IPS DF 4.7 (cell line): Measurements from ENCODE around the gene DHCR24.

Source experiments
- DNase-seq: peaks from one replicate; pipeline ENCODE4 v3.0.0-alpha.2; 2013; ENCODE audit warnings: low spot score; ENCODE audit errors: extremely low read depth

Gene DHCR24

DNA sequence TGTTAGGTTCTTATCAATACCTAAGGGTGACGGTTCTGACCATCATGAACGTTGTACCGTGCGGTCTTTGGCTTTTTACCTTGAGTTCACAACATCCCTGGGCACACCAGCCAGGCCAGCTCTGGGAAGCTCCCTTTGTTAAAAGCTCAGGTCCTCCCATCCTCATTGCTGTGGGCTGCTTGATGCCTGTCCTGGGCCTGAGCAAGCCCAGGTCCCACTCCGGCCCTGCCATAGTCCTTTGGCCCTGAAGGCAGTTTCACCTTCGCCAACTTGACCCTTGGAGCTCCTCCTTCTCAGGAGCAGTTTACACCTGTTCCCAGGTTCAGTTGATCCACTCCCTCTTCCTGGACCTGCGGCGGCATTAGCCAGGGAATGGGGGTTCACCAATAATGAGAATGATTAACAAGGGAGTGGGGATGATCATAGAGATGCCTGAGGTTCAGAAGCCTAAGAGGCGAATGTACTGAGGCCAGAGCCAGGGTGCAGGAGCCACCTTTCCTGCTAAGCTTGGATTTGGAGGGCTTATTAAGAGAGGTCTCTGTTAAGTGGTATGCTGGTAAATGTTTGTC lies 40.2 kb downstream of the DHCR24 start:
- no peak for DNase-seq

DNA sequence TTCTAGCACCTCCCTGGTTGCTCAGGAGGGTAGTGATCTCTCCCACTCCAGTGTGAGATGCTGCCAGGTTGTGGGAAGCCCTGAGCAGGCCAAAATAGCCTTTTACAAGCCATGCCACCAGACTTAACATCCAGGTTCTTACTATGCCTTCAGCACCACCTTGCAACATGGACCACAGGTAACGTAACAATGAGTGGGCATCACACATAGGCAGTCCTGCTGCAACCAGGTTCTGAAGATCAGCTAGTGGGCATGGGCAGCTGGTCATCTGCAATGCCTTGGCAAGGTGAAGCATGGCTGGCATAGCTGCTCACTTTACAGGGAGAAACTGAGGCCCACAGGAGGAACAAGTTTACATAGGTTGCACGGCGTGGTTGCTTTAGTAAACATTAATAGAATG lies 40.7 kb downstream of the DHCR24 start:
- no peak for DNase-seq

GRCh38 chr1:54845772-54846171 lies 41.2 kb downstream of the DHCR24 start:
- no peak for DNase-seq

- no peak for DNase-seq
Observed at GRCh38 chr1:54844564-54844963, 42.4 kb downstream of the DHCR24 start.

DNA sequence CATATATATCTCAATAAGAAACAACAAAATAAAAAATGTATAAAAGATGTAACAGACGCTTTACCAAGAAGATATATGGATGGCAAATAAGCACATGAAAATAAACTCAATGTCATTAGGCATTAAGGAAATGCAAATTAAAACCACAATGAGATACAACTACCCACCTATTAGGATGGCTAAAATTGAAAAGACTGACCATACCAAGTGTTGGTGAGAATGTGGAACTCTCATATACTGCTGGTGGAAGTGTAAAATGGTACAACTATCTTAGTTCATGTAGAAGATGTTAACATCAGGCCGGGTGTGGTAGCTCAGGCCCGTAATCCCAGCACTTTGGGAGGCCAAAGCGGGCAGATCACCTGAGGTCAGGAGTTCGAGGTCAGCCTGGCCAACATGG lies 43.5 kb downstream of the DHCR24 start:
- DNase-seq = no peak

DNA sequence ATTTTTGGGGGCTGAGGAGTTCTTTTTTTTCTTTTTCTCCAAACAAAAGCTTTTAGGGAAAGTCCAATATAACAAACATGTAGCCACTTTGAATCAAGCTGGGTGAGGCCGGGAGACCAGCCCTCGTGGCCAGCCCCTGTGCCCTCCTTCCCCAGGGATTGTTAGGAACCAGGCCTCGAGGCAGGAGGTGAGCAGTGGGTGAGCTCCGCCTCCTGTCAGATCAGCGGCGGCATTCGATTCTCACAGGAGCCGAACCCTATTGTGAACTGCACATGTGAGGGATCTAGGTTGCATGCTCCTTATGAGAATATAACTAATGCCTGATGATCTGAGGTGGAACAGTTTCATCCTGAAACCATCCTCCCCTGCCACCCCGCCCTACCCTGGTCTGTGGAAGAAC lies 44.0 kb downstream of the DHCR24 start:
- DNase-seq = no peak

GRCh38 chr1:54842206-54842915 lies 44.6 kb downstream of the DHCR24 start:
- no peak for DNase-seq

DNA sequence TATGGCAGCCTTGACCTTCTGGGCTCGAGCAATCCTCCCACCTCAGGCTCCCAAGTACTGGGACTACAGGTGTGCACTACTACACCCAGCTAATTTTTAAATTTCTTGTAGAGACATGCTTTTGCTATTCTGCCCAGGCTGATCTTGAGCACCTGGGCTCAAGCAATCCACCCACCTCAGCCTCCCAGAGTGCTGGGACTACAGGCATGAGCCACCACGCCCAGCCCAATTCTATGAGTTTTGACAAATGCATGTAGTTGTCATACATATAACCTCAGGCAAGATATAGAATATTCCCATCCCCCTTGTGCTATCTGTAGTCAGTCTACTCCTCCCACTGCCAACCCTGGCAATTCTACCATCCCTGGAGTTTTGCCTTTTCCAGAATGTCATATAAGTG lies 47.2 kb downstream of the DHCR24 start:
- DNase-seq = no peak

GRCh38 chr1:54838565-54839180 lies 48.3 kb downstream of the DHCR24 start:
- DNase-seq = no peak

- DNase-seq = no peak
Observed at GRCh38 chr1:54837002-54837853, 49.8 kb downstream of the DHCR24 start.

DNA sequence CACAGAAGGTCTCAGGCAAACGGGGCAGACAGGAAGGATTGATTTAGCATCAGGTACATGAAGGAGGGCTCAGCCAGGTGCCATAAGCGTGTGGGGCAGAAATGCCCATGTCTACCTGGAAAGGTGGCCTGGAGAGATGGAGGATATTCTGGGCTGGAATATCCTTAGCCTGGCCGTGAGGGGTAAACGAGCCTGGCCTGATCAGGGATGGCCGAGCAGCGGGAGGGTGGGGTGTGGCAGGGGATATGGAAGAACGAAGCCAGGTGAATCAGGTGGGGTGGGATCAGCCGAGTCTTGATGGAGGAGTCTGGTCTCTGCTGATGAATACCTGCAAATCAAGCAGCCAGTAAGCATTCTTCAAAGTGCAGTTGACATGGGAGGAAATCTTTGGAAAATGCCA lies 50.4 kb downstream of the DHCR24 start:
- no peak for DNase-seq

DNA sequence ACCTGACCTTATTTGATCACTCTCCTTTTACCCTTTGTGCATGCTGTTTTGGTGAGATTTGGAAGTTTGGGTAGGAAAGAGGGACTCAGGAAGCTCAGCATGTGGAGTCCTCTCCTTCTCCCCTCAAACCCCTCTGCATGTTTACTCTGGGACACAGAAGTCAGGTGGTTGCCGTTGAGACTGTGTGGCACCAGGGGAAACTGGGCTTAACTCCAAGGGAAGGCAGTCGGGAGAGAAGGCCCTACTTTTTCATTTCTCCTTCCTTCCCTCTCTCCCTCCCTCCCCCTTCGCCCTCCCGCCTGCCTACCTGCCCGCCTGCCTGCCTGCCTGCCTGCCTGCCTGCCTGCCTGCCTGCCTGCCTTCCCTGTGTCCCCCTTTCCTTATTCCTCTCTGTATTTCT lies 51.0 kb downstream of the DHCR24 start:
- no peak for DNase-seq

DNA sequence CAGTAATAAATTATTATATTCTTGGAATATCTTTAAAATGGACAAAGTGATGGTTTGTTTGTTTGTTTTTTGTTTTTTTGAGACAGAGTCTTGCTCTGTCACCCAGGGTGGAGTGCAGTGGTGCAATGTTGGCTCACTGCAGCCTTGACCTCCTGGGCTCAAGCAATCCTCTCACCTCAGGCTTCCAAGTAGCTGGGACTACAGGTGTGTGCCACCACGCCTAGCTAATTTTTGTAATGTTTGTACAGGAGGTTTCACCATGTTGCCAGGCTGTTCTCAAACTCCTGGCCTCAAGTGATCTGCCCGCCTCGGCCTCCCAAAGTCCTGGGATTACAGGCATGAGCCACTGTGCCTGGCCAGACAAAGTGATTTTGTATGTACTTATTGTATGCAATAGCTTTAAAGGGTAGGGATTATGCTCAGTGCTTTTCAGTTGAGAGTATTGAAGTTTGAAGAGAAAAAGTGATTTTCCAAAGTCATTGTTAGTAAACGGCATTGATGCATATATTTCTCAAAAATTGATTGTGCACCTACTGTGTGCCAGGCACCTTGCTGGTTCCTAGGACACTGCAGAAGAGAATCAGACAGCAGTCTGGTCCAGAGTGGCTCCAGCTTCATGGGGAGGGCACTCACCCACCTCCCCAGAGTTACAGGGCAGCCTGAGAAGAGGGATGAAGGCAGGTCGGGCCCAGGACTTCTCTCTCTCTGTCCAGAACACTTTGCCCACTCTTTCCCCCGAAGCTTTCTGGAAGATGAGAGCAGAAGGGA lies 51.7 kb downstream of the DHCR24 start:
- no peak for DNase-seq

- no peak for DNase-seq
Observed at GRCh38 chr1:54834007-54834541, 52.9 kb downstream of the DHCR24 start.

- no peak for DNase-seq
Observed at GRCh38 chr1:54833121-54833520, 53.9 kb downstream of the DHCR24 start.

DNA sequence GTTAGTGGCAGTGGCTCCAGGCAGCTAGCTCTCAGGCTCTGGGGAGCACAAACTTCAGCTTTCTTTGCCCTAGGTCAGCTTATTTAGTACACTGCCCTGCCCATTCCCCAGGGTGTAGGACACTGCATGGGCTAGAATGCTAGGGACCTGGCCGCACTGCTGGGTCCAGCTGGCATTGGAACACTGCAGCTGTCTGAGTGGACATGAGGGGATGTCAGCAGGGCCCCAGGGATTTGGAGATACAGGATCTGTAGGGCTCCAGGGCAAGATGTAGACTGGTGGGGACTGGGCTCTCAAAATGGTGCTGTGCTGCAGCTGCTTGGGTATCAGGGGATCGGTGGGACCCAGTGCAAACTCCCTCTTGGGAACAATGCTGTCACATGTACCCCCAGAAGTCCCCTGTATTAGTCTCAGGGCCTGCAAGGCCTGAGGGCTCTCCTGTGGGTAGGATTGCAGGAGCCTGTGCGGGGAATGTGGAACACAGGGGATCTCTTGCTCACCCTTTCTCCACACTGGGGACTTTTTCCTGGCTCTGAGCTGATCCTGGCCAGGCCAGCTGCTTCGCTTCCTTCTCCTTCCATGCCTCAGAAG lies 60.7 kb downstream of the DHCR24 start:
- no peak for DNase-seq

DNA sequence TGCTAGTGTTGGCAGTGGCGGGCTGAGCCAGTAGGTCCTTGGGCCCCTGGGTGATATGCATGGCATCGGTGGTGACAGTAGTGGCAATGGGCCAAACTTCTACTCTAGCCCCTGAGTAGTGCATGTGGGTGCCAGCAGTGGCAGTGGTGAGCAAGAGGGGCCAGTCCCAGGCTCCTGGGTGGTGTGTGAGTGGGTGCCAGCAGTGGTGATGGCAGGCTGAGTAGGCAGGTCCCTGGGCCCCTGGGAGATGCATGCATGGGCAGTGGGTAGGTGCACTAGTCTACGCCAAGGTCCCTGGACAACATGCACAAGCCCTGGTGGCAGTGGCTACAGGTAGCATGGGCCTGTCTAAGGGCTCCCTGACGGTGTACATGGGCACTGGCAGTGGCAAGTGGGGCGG lies 61.3 kb downstream of the DHCR24 start:
- no peak for DNase-seq

GRCh38 chr1:54823670-54824069 lies 63.3 kb downstream of the DHCR24 start:
- no peak for DNase-seq

DNA sequence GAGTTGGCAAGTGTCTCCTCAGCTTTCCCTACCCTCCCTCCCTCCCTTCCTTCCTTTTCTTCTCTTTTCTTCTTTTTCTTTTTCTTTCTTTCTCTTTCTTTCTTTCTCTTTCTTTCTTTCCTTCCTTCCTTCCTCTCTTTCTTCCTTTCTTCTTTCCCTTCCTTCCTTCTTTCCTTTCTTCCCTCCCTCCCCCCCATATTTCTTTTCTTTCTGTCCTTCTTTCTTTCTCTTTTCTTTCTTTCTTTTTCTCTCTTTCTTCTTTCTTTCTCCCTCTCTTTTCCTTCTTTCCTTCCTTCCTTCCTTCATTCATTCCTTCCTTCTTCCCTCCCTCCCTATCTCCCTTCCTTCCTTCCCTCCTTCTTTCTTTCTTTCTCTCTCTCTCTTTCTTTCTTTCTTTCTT lies 67.3 kb downstream of the DHCR24 start:
- no peak for DNase-seq

DNA sequence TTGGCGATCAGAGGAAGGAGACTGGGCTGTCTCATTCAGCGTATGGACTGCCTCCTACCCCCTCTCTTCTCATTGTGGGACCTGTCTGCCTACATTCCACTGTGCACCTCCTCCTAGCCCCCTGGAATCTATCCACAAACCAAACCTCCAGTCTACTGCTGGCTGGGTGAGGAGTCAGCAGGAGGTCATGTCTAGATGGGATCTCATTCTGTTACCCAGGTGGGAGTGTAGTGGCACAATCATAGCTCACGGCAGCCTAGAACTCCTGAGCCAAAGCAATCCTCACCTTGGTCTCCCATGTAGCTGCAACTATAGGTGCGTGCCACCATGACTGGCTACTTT lies 67.8 kb downstream of the DHCR24 start:
- no peak for DNase-seq
